HCT116 (cell line): ENCODE data around the gene FMOD.

ENCODE experiments used
- ATF3 ChIP-seq: IDR thresholded peaks from 2 replicates; pipeline ENCODE4 v1.6.1; 2012
- CTCF ChIP-seq, 3 experiments: fragments of 200-600 bp in 1 of 3; sonication (generic) in 1 of 3; IDR thresholded peaks in 2 of 3; conservative IDR thresholded peaks in 1 of 3; 2 replicates each; pipeline ENCODE4 v1.5.1; 2012 to 2017; ENCODE audit warnings: low read depth in 2 of 3, low read length in 2 of 3, antibody characterized with exemption in 1 of 3, borderline replicate concordance in 1 of 3, control low read depth in 1 of 3, mild to moderate bottlenecking in 1 of 3, mixed read lengths in 1 of 3, mixed run types in 1 of 3, moderate library complexity in 1 of 3; ENCODE audit not compliant: insufficient read depth in 1 of 3
- EZH2 ChIP-seq: fragments of 200-600 bp; sonication (generic); IDR thresholded peaks from 2 replicates; pipeline ENCODE4 v1.6.1; 2017; ENCODE audit warnings: antibody characterized with exemption, mixed run types
- JUND ChIP-seq: IDR thresholded peaks from 2 replicates; pipeline ENCODE4 v1.6.1; 2012
- POLR2A ChIP-seq: IDR thresholded peaks from 2 replicates; pipeline ENCODE4 v1.7.0; 2011; ENCODE audit warnings: borderline replicate concordance; ENCODE audit not compliant: insufficient read depth, insufficient read length; ENCODE audit errors: extremely low read depth
- POLR2AphosphoS5 ChIP-seq: IDR thresholded peaks from 2 replicates; pipeline ENCODE4 v1.6.1; 2011; ENCODE audit warnings: mild to moderate bottlenecking, low read depth, low read length, moderate library complexity
- SP1 ChIP-seq: IDR thresholded peaks from 2 replicates; pipeline ENCODE4 v1.6.1; 2012; ENCODE audit warnings: low read depth
- TCF7L2 ChIP-seq: IDR thresholded peaks from 2 replicates; pipeline ENCODE4 v1.7.0; 2011; ENCODE audit warnings: borderline replicate concordance, inconsistent platforms; ENCODE audit not compliant: insufficient read depth, insufficient read length; ENCODE audit errors: extremely low read depth

- TF ChIP-seq ATF3, result no peak
- no peak for TF ChIP-seq CTCF (IDR thresholded peaks at IDR 0.05 in 2 of 3, conservative IDR thresholded peaks at IDR 0.05 in 1 of 3; ENCODE audit: borderline replicate concordance in 1 of 3, insufficient read depth in 1 of 3, low read depth in 2 of 3, low read length in 2 of 3)
- TF ChIP-seq EZH2, result no peak
- no peak for TF ChIP-seq JUND
- no peak for TF ChIP-seq POLR2A
- TF ChIP-seq POLR2AphosphoS5, result no peak
- TF ChIP-seq TCF7L2, result no peak
- TF ChIP-seq SP1, result no peak
These were observed 3.3 kb upstream of the FMOD start for GRCh38 chr1:203354246-203354645.
